Endothelial cell of umbilical vein (primary cell): ENCODE results near the gene ARFGAP3. TPM values are rescaled to one million over a fixed set of nuclear protein-coding genes. Genes with fewer than 3 reads are reported as not detected.

Experiments used
- BruUV-seq: library from RNA; stranded (reverse); fragments of 400-500 nt; replicated peaks from 2 replicates; lab custom pipeline; 2021; lab: Mats Ljungman, UMichigan
- CTCF ChIA-PET: fragments of 300-600, 350-600 bp; sonication (Branson Sonifier 250); formaldehyde crosslinking; loops from one replicate; lab custom pipeline; 2021; ENCODE audit warnings: antibody characterized with exemption, inconsistent platforms; lab: Charles Lee
- POLR2A ChIA-PET: fragments of 300-600, 350-600 bp; sonication (Branson Sonifier 250); formaldehyde crosslinking; loops from one replicate; lab custom pipeline; 2021; ENCODE audit warnings: antibody characterized with exemption, inconsistent platforms; lab: Charles Lee
- DNase-seq: peaks from one replicate; pipeline ENCODE4 v3.0.0-alpha.2; 2011; ENCODE audit warnings: low read depth, low spot score
- FAIRE-seq: peaks from 2 replicates; lab custom pipeline; 2011; peaks lifted over from hg19 to GRCh38; lab: Jason Lieb, UNC
- H2AFZ ChIP-seq: 2 replicates; pipeline ENCODE4 v1.6.0; 2012; ENCODE audit warnings: low read depth, low read length, control low read depth, inconsistent platforms
- H3K27ac ChIP-seq: 2 replicates; pipeline ENCODE4 v1.5.1; 2011; ENCODE audit warnings: low read depth, mild to moderate bottlenecking, control low read depth, low read length, moderate library complexity; ENCODE audit not compliant: insufficient read depth
- H3K27me3 ChIP-seq, 2 experiments: 2 replicates each; pipeline versions ENCODE4 v1.6.0 to v1.6.1; 2011; ENCODE audit warnings: low read length in 2 of 2, mixed read lengths in 1 of 2; ENCODE audit not compliant: control insufficient read depth in 2 of 2, insufficient read depth in 2 of 2
- H3K36me3 ChIP-seq, 2 experiments: 2 replicates in 1 of 2; 3 replicates in 1 of 2; pipeline ENCODE4 v1.5.1; 2011; ENCODE audit warnings: low read length in 2 of 2, mild to moderate bottlenecking in 1 of 2, moderate library complexity in 1 of 2; ENCODE audit not compliant: control insufficient read depth in 2 of 2, insufficient read depth in 2 of 2; ENCODE audit errors: extremely low read depth in 1 of 2
- H3K4me1 ChIP-seq: 3 replicates; pipeline ENCODE4 v1.5.1; 2011; ENCODE audit warnings: mild to moderate bottlenecking, low read length; ENCODE audit not compliant: control insufficient read depth, insufficient read depth; ENCODE audit errors: extremely low read depth
- H3K4me2 ChIP-seq: 2 replicates; pipeline ENCODE4 v1.6.1; 2011; ENCODE audit warnings: low read length, control low read depth, mixed read lengths; ENCODE audit not compliant: insufficient read depth
- H3K4me3 ChIP-seq, 3 experiments: fragments of 200-600 bp in 1 of 3; sonication (generic), shearing (Covaris generic) in 1 of 3; replicated peaks in 1 of 3; 2 replicates each; pipeline ENCODE4 v1.5.1; 2011 to 2016; ENCODE audit warnings: control low read depth in 3 of 3, low read length in 3 of 3, mild to moderate bottlenecking in 2 of 3, inconsistent platforms in 1 of 3, low read depth in 1 of 3, moderate library complexity in 1 of 3; ENCODE audit not compliant: insufficient read depth in 1 of 3
- H3K79me2 ChIP-seq: 2 replicates; pipeline ENCODE4 v1.6.0; 2012; ENCODE audit warnings: low read length, inconsistent platforms; ENCODE audit not compliant: control insufficient read depth, insufficient read depth
- H3K9ac ChIP-seq: replicated peaks from 2 replicates; pipeline ENCODE3; 2011; ENCODE audit warnings: low read length, control low read depth; ENCODE audit not compliant: insufficient read depth; ENCODE audit errors: extremely low read depth
- H3K9me1 ChIP-seq: replicated peaks from 3 replicates; pipeline ENCODE4 v1.6.0; 2011; ENCODE audit warnings: mild to moderate bottlenecking, low read length; ENCODE audit not compliant: control insufficient read depth, insufficient read depth; ENCODE audit errors: extremely low read depth
- H3K9me3 ChIP-seq: replicated peaks from 2 replicates; pipeline ENCODE4 v1.5.1; 2012; ENCODE audit warnings: low read length, inconsistent platforms; ENCODE audit not compliant: control insufficient read depth, insufficient read depth
- H4K20me1 ChIP-seq: replicated peaks from 2 replicates; pipeline ENCODE3; 2011; ENCODE audit warnings: mild to moderate bottlenecking, low read length; ENCODE audit not compliant: control insufficient read depth, insufficient read depth; ENCODE audit errors: extremely low read depth
- EZH2 ChIP-seq: IDR thresholded peaks from 2 replicates; pipeline ENCODE4 v1.6.1; 2012; ENCODE audit warnings: borderline replicate concordance, low read depth, mild to moderate bottlenecking, moderate library complexity, low read length, inconsistent platforms; ENCODE audit not compliant: severe bottlenecking
- FOS ChIP-seq: IDR thresholded peaks from 2 replicates; pipeline ENCODE4 v1.6.1; 2011; ENCODE audit warnings: mild to moderate bottlenecking, low read length, moderate library complexity, borderline replicate concordance; ENCODE audit not compliant: insufficient read depth
- GATA2 ChIP-seq: IDR thresholded peaks from 2 replicates; pipeline ENCODE4 v1.7.0; 2011; ENCODE audit warnings: low read depth, mild to moderate bottlenecking, moderate library complexity, mixed read lengths, low read length; ENCODE audit not compliant: insufficient read length, insufficient read depth
- JUN ChIP-seq: IDR thresholded peaks from 2 replicates; pipeline ENCODE4 v1.6.1; 2011; ENCODE audit warnings: borderline replicate concordance, low read depth; ENCODE audit not compliant: insufficient read length, insufficient read depth
- MAX ChIP-seq: IDR thresholded peaks from 2 replicates; pipeline ENCODE4 v1.6.1; 2011; ENCODE audit not compliant: insufficient read depth, insufficient read length
- MYC ChIP-seq: IDR thresholded peaks from one replicate; pipeline ENCODE4 v1.6.1; 2011; ENCODE audit warnings: mild to moderate bottlenecking, low read depth, low read length
- POLR2A ChIP-seq: IDR thresholded peaks from 2 replicates; pipeline ENCODE4 v1.6.1; 2012; ENCODE audit warnings: low read depth, mild to moderate bottlenecking, control low read depth, low read length
- POLR2AphosphoS5 ChIP-seq: IDR thresholded peaks from 2 replicates; pipeline ENCODE4 v1.6.1; 2012; ENCODE audit warnings: low read depth, mild to moderate bottlenecking, control low read depth, low read length, moderate library complexity; ENCODE audit not compliant: insufficient read depth
- dilution Hi-C: fragments of 300-500 bp; cut with MboI; formaldehyde crosslinking; loops from one replicate; pipeline ENCODE4 v1.15.0; 2019; ENCODE audit warnings: low sequenced_read_pairs; ENCODE audit not compliant: extremely low pct_ligation_motif_present
- intact Hi-C: fragments of 100-400 bp; cut with micrococcal nuclease; formaldehyde crosslinking; loops from one replicate; pipeline ENCODE4 v1.10.0; 2022
- polyA plus RNA-seq, 4 experiments: library from polyadenylated mRNA; depleted of rRNA in 3 of 4; stranded (reverse) in 3 of 4; unstranded in 1 of 4; fragments of >200 nt; gene quantifications; 2 replicates each; pipeline versions ENCODE4 v1.2.1 to v1.2.3, GENCODE V29; 2011 to 2012; ENCODE audit warnings: missing spikeins in 1 of 4
- total RNA-seq: library from RNA; stranded (reverse); gene quantifications from 2 replicates; pipeline ENCODE4 v1.2.3, GENCODE V29; 2021
- TF ChIP-seq, protein P1 (sequence below), 2 donors: IDR thresholded peaks; 1 replicate in 1 of 2; 2 replicates in 1 of 2; pipeline ENCODE4 v1.5.1; 2011; ENCODE audit warnings: low read length in 2 of 2, mild to moderate bottlenecking in 2 of 2, moderate library complexity in 2 of 2, control low read depth in 1 of 2, inconsistent platforms in 1 of 2, low read depth in 1 of 2; ENCODE audit not compliant: insufficient read depth in 1 of 2; ENCODE audit errors: extremely low read depth in 1 of 2

Gene ARFGAP3
- total and polyA plus RNA-seq, 2 donors (not counting 3 experiments of a cell fraction or from before 2014, with no cell fraction given) = 29.1 to 33.4 TPM

DNA sequence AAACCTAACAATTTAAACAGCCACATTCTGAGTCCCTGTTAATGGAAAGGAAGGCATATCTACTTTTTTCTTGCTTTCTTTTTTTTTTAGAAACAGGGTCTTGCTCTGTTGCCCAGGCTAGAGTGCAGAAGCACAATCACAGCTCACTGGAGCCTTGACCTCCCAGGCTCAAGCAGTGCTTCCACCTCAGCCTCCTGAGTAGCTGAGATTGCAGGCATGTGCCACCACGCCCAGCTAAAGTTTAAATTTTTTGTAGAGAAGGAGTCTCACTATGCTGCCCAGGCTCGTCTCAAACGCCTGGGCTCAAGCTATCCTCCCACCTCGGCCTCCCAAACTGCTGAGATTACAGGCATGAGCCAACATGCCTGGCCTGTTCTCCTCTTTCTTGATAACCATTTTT, 25.4 kb downstream of the ARFGAP3 start:
- Histone ChIP-seq H2AFZ (no peak overlapping the region), H4K20me1 (no peaks in the 10 kb centered on the region), H3K9me3 (no peaks in the 10 kb centered on the region), H3K4me2 (no peak overlapping the region), H3K27me3 (no peaks in the 10 kb centered on the region), H3K9me1 (no peaks in the 10 kb centered on the region), H3K36me3 (peaks cover 5 to 6% of the 10 kb centered on the region in 2 experiments), H3K79me2 (no peaks in the 10 kb centered on the region), H3K9ac (no peak overlapping the region), H3K4me3 (no peak overlapping the region), H3K27ac (no peak overlapping the region), H3K4me1 (no peaks in the 10 kb centered on the region)
- TF ChIP-seq GATA2 (no peak), POLR2A (no peak), FOS (no peak)
- ChIA-PET POLR2A (no interaction called here), CTCF (interaction anchor here (1.0 to 1.8 kb wide), 2 partner anchors 12 to 163 kb away, joined by 3 to 7 read pairs; no protein-coding TSS in a partner anchor)
- BruUV-seq = no TSS peak
- intact Hi-C loops = no loop called here
- FAIRE-seq (peak; percentile 21), DNase-seq (no peak)
- dilution Hi-C loops = no loop called here

DNA sequence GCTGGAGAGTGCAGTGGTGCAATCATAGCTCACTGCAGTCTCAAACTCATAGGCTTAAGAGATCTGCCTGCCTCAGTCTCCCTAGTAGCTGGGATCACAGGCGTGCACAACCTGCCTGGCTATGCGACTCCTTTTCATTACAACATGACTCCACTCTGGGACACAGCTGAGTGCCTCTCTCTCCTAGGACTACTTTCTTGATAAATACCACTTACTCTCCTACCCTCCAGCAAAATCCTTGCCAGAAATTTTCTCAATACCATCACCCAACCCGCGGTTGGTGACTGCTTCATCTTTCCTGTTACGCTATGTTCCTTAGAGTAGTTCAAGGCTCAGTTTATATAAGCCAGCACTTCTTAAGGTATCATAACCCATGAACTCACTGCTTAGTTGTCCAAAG, 26.9 kb downstream of the ARFGAP3 start:
- no peak overlapping the region for H3K9ac ChIP-seq
- BruUV-seq = no TSS peak
- dilution Hi-C loops (no loop called here), intact Hi-C loops (no loop called here)
- H3K9me1 ChIP-seq = no peaks in the 10 kb centered on the region
- no peaks in the 10 kb centered on the region for H3K9me3 ChIP-seq
- TF ChIP-seq GATA2 (no peak), JUN (no peak), MYC (no peak), FOS (no peak), POLR2A (no peak), EZH2 (no peak), POLR2AphosphoS5 (no peak), MAX (no peak)
- TF ChIP-seq, protein P1, sequence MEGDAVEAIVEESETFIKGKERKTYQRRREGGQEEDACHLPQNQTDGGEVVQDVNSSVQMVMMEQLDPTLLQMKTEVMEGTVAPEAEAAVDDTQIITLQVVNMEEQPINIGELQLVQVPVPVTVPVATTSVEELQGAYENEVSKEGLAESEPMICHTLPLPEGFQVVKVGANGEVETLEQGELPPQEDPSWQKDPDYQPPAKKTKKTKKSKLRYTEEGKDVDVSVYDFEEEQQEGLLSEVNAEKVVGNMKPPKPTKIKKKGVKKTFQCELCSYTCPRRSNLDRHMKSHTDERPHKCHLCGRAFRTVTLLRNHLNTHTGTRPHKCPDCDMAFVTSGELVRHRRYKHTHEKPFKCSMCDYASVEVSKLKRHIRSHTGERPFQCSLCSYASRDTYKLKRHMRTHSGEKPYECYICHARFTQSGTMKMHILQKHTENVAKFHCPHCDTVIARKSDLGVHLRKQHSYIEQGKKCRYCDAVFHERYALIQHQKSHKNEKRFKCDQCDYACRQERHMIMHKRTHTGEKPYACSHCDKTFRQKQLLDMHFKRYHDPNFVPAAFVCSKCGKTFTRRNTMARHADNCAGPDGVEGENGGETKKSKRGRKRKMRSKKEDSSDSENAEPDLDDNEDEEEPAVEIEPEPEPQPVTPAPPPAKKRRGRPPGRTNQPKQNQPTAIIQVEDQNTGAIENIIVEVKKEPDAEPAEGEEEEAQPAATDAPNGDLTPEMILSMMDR (IDR thresholded peaks at IDR 0.05; ENCODE audit: extremely low read depth in 1 of 2, insufficient read depth in 1 of 2, low read depth in 1 of 2, low read length in 2 of 2) = no peak
- H3K4me1 ChIP-seq = no peaks in the 10 kb centered on the region
- H3K4me2 ChIP-seq = no peak overlapping the region
- no peak overlapping the region for H3K27ac ChIP-seq
- no peaks in the 10 kb centered on the region for H3K79me2 ChIP-seq
- POLR2A ChIA-PET = no interaction called here
- CTCF ChIA-PET = interaction anchor here (2.8 kb wide), 1 partner anchor 10 kb away, joined by 8 read pairs; no protein-coding TSS in a partner anchor
- H2AFZ ChIP-seq = no peak overlapping the region
- FAIRE-seq (no peak), DNase-seq (no peak)
- H3K4me3 ChIP-seq = no peak overlapping the region
- H3K27me3 ChIP-seq = no peaks in the 10 kb centered on the region
- no peaks in the 10 kb centered on the region for H4K20me1 ChIP-seq
- peaks cover 8% of the 10 kb centered on the region in 2 experiments for H3K36me3 ChIP-seq
